Psoas muscle (tissue), 8 donors: Measurements from ENCODE around the gene FN3KRP. TPM values are rescaled to one million over a fixed set of nuclear protein-coding genes. Genes with fewer than 3 reads are reported as not detected.
"Not testable (repeated sequence)": the region's sequence is repeated elsewhere in the genome, so short reads cannot be mapped to it uniquely, and the experiment has no call there.

Source experiments
- ATAC-seq, 4 donors: fragments of 200-7000 bp; cut with Tn5 transposase; one replicate each; pipeline ENCODE4 v1.9.1; 2020; ENCODE audit warnings: moderate library complexity in 3 of 4, mild to moderate bottlenecking in 2 of 4
- DNase-seq, 2 donors: peaks; one replicate each; pipeline ENCODE4 v3.0.0-alpha.2; 2020
- H3K27ac ChIP-seq: fragments of 200-600 bp; one replicate; pipeline ENCODE4 v1.8.0; 2022
- H3K27me3 ChIP-seq, 3 donors: fragments of 200-600 bp in 1 of 3; one replicate each; pipeline versions ENCODE4 v1.6.1 to v1.8.0; 2013 to 2022; ENCODE audit warnings: low read length in 2 of 3, mild to moderate bottlenecking in 2 of 3, moderate library complexity in 1 of 3; ENCODE audit not compliant: insufficient read depth in 3 of 3
- H3K36me3 ChIP-seq, 2 donors: fragments of 200-600 bp in 1 of 2; one replicate each; pipeline versions ENCODE4 v1.6.1 to v1.8.0; 2013 to 2022; ENCODE audit warnings: low read depth in 1 of 2, mild to moderate bottlenecking in 1 of 2, moderate library complexity in 1 of 2; ENCODE audit not compliant: insufficient read depth in 1 of 2
- H3K4me1 ChIP-seq: fragments of 200-600 bp; one replicate; pipeline ENCODE4 v1.8.0; 2022
- H3K4me3 ChIP-seq: fragments of 200-600 bp; one replicate; pipeline ENCODE4 v1.8.0; 2022; ENCODE audit warnings: mild to moderate bottlenecking
- H3K9me3 ChIP-seq: fragments of 200-600 bp; one replicate; pipeline ENCODE4 v1.8.0; 2022
- WGBS, 3 donors: extraction: QIAGEN DNeasy Blood & Tissue Kit; methylation state at CpG; one replicate each; pipeline versions ENCODE4 v1.1.6 to v1.1.7; 2013; 5-methylcytosine and 5-hydroxymethylcytosine counted together
- intact Hi-C, 2 donors: fragments of 100-400 bp; cut with DNase I; formaldehyde crosslinking; loops; one replicate each; pipeline versions ENCODE4 v1.11.0 to v1.14.2; 2022
- polyA plus RNA-seq, 3 donors: library from polyadenylated mRNA; stranded (reverse); fragments of 200-250 nt; gene quantifications; one replicate each; pipeline ENCODE4 v1.2.3, GENCODE V29; 2013
- total RNA-seq, 4 donors: library from RNA; stranded (reverse); fragmentation: NEBNext Ultra II Directional in 2 of 4; extraction: Animal tissue kit (Norgen Biotek cat#: 25700) in 2 of 4; gene quantifications; one replicate each; pipeline versions ENCODE4 v1.2.1 to v1.2.4, GENCODE V29; 2021 to 2023
- TF ChIP-seq, protein P1 (sequence below): fragments of 200-600 bp; IDR thresholded peaks from one replicate; pipeline ENCODE4 v1.8.0; 2022; ENCODE audit warnings: antibody characterized with exemption
- donor health status: healthy with polysubstance abuse.
- donor health status: DM: no; HTN: no; CAD: no; lungs with moderate emphysema.
- donor health status: Bipolar disorder and iron deficiency.
- donor health status: healthy.
- donor health status: DM: yes; HTN: yes; CAD: no.
- donor health status: DM: no; HTN: no; CAD: no.
- donor health status: DM: no; HTN: no; CAD: no.
- donor health status: DM: yes; HTN: yes; CAD: no.

Gene FN3KRP
- total and polyA plus RNA-seq, 7 donors = 5.0 to 15.7 (median 10.6) TPM

DNA sequence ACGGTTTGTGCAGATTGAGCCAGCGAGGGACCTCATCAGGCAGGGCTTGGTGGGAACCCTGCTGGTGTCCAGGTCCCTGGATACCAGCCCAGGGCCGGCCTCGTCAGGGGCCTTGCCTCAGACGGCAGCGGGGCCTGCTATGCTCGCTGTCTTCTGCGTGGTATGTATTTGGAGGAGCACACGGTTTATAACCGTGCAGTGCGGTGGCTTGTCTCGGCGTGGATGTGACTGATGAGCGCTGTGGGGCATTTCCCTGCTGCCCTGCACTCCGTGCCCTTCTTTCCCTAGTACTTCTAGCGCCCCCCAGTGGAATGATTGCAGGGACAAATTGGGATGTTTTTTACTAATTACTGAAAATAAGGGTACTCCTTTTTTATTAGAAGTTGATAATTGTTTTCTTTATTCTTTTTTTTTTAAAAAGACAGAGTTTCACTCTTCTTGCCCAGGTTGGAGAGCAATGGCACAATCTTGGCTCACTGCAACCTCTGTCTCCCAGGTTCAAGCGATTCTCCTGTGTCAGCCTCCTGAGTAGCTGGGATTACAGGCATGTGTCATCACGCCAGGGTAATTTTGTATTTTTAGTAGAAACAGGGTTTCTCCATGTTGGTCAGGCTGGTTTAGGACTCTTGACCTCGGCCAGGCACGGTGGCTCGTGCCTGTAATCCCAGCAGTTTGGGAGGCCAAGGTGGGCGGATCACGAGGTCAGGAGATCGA lies 50.7 kb downstream of the FN3KRP start:
- H3K4me3 ChIP-seq = no peak overlapping the region
- H3K27ac ChIP-seq = no peak overlapping the region
- H3K27me3 ChIP-seq = no peaks in the 10 kb centered on the region
- ATAC-seq (peak in 2 of 4 donors; percentile 72 to 75), DNase-seq (peak in 1 of 2 donors; percentile 48)
- intact Hi-C loops = loop anchor here in 1 of 2 donors (5.0 kb wide), 1 partner anchor 100 kb away; no protein-coding TSS in a partner anchor
- H3K9me3 ChIP-seq = no peaks in the 10 kb centered on the region
- 72 to 76% (median 75%) methylated on average over 24 of the region's 24 CpGs for WGBS, 3 donors
- peaks cover 0 to 72% of the 10 kb centered on the region in 2 donors for H3K36me3 ChIP-seq
- TF ChIP-seq, protein P1, sequence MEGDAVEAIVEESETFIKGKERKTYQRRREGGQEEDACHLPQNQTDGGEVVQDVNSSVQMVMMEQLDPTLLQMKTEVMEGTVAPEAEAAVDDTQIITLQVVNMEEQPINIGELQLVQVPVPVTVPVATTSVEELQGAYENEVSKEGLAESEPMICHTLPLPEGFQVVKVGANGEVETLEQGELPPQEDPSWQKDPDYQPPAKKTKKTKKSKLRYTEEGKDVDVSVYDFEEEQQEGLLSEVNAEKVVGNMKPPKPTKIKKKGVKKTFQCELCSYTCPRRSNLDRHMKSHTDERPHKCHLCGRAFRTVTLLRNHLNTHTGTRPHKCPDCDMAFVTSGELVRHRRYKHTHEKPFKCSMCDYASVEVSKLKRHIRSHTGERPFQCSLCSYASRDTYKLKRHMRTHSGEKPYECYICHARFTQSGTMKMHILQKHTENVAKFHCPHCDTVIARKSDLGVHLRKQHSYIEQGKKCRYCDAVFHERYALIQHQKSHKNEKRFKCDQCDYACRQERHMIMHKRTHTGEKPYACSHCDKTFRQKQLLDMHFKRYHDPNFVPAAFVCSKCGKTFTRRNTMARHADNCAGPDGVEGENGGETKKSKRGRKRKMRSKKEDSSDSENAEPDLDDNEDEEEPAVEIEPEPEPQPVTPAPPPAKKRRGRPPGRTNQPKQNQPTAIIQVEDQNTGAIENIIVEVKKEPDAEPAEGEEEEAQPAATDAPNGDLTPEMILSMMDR = peak; percentile 54
- H3K4me1 ChIP-seq = no peaks in the 10 kb centered on the region

DNA sequence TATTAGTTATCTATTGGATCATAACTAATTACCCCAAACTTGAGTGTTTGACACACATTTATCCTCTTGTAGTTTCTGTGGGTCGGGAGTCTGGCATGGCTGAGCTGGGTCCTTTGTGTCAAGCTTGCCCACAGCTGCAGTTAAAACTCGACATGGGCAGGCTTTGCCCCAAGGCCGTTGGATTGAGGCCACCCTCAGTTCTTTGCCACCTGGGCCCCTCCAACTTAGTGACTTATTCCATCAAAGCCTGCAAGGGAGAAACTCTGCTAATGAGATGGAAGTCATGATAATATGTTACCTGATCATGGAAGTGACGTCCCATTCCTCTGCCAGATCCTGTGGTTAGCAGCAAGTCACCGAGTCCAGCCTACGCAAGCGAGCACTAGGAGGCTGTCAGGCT lies 52.5 kb downstream of the FN3KRP start:
- DNase-seq (peak in 1 of 2 donors; percentile 19), ATAC-seq (no peak)
- H3K36me3 ChIP-seq = peaks cover 0 to 67% of the 10 kb centered on the region in 2 donors
- TF ChIP-seq, protein P1 = no peak
- no peaks in the 10 kb centered on the region for H3K27me3 ChIP-seq
- H3K9me3 ChIP-seq = no peaks in the 10 kb centered on the region
- H3K4me1 ChIP-seq = no peaks in the 10 kb centered on the region
- intact Hi-C loops = loop anchor here in 1 of 2 donors (5.0 kb wide), 1 partner anchor 102 kb away; no protein-coding TSS in a partner anchor
- H3K27ac ChIP-seq = no peak overlapping the region
- H3K4me3 ChIP-seq = no peak overlapping the region
- 92 to 93% (median 93%) methylated on average over 7 of the region's 7 CpGs for WGBS, 3 donors

DNA sequence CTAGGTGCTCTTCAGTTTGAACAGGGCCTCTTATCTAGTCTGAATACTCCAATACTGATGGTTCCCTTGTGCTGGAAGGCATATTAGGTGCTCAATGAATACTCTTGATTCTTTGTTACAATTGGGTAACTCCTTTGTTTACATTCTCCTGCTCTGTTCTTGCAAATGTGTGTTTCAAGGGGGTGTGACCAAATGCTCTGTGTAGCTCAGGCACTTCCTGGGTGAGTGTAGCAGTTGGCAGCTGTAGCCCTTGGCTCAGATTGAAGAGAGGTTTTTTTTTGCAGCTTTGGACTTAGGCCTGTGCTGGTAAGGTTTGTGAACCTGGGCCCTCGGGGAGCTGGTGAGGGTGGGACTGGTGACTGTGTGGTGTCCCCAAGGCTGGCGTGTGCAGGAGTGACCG lies 55.5 kb downstream of the FN3KRP start:
- ATAC-seq (peak in 1 of 4 donors; percentile 29), DNase-seq (peak in 1 of 2 donors; percentile 30)
- 74 to 79% (median 75%) methylated on average over 3 of the region's 3 CpGs for WGBS, 3 donors
- no peaks in the 10 kb centered on the region for H3K27me3 ChIP-seq
- intact Hi-C loops = no loop called here
- H3K27ac ChIP-seq = no peak overlapping the region
- no peaks in the 10 kb centered on the region for H3K9me3 ChIP-seq
- no peak overlapping the region for H3K4me3 ChIP-seq
- peaks cover 0 to 45% of the 10 kb centered on the region in 2 donors for H3K36me3 ChIP-seq
- no peaks in the 10 kb centered on the region for H3K4me1 ChIP-seq
- TF ChIP-seq, protein P1 = no peak

DNA sequence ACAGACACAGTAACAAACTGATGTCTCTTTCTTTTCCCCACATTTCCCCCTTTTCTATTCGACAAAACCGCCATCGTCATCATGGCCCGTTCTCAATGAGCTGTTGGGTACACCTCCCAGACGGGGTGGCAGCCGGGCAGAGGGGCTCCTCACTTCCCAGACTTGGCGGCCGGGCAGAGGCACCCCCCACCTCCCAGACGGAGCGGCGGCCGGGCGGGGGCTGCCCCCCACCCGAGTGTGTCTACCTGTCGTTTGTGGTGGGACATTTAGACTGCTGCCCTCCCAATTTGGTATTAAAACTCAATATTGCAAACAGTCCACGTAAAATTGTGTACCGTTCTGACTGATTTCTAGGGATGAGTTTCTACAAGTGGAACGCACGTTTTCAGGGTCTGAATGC lies 58.0 kb downstream of the FN3KRP start:
- H3K27me3 ChIP-seq, ATAC-seq, H3K9me3 ChIP-seq, H3K4me1 ChIP-seq, H3K27ac ChIP-seq: not testable (repeated sequence)
- DNase-seq = peak in 1 of 2 donors; percentile 30
- Histone ChIP-seq H3K36me3 (peaks cover 0 to 24% of the 10 kb centered on the region in 2 donors), H3K4me3 (peak overlapping the region; percentile 52)
- 79 to 83% (median 79%) methylated on average over 19 of the region's 19 CpGs for WGBS, 3 donors
- intact Hi-C loops = loop anchor here in 1 of 2 donors (2.0 kb wide), 1 partner anchor 106 kb away; no protein-coding TSS in a partner anchor

DNA sequence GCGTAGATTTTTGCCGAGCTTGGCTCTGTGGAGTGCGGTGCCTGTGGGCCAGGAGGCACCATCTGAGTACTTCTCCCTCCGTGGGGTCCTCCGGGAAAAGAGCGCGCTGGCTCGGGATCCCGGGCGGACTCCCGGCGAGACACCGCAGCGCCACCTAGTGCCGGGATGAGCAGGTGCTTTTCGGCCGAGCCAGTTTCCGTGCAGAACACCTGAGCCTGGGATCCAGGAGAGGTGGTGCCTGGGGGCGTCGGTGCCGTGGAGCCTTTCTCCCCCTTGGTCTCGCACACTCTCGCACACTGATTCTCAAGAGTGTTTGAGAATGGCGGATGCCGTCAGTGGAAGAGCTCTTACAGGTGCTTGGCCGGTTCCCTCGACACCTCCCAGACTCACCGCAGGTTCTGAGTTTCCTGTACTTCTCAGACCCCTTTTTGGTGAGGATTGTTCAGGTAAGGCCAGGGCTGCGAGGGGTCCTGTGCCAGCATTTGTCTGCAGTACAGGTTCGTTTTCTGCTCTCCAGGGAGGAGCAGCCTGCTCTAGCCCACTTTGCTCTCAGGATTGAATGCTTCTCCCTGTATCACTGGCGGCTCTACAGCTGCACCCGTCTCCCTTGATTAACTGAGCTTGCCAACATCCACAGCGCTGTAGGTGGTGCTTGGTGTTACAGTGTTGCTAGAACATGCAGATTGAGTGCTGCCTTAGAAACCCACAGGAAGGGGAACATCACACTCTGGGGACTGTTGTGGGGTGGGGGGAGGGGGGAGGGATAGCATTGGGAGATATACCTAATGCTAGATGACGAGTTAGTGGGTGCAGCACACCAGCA lies 58.7 kb downstream of the FN3KRP start:
- H3K9me3 ChIP-seq = no peaks in the 10 kb centered on the region
- peak; percentile 65 to 85 (median 72) for ATAC-seq
- DNase-seq = peak; percentile 71 to 84
- TF ChIP-seq, protein P1 = peak; percentile 86
- 34 to 38% (median 36%) methylated on average over 33 of the region's 34 CpGs for whole genome bisulfite sequencing, 3 donors
- H3K4me3 ChIP-seq = peak overlapping the region; percentile 52
- no peaks in the 10 kb centered on the region for H3K4me1 ChIP-seq
- H3K27me3 ChIP-seq = no peaks in the 10 kb centered on the region
- intact Hi-C loops = loop anchor here in 1 of 2 donors (2.0 to 5.0 kb wide), 2 partner anchors 106 to 423 kb away; no protein-coding TSS in a partner anchor
- H3K36me3 ChIP-seq = peaks cover 0 to 17% of the 10 kb centered on the region in 2 donors
- H3K27ac ChIP-seq = no peak overlapping the region
